ENCODE results near the gene CCDC142. TPM values are rescaled to one million over a fixed set of nuclear protein-coding genes. Genes with fewer than 3 reads are reported as not detected.

The CCDC142 gene
- polyA plus RNA-seq, 1 of the 3 experiments (the other 2 are of a cell fraction): 8.7 TPM

DNA sequence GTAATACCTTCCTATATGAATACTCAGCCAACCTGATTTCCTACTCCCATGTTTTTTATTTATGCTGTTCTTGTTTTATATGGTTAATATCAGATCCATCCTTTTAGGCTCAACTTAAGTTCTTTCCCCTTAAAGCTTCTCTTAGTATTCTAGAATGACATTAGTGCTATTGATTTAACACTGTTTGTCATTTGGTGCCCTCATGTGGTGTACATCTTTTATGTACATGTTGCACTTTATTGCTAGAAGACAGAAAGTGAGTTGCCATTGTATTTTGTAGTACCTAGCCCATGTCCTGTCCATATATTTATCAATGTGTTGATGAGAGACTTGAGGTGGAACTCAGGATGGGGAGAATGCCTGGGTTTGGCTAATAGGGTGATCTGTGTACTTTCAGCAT, 49.4 kb upstream of the CCDC142 start:
- H3K36me3 ChIP-seq (replicated peaks in 1 of 2; ENCODE audit: control insufficient read depth in 1 of 2, insufficient read depth in 2 of 2, low read length in 1 of 2): peaks cover 19 to 34% of the 10 kb centered on the region in 2 experiments
- TF ChIP-seq, protein P1, sequence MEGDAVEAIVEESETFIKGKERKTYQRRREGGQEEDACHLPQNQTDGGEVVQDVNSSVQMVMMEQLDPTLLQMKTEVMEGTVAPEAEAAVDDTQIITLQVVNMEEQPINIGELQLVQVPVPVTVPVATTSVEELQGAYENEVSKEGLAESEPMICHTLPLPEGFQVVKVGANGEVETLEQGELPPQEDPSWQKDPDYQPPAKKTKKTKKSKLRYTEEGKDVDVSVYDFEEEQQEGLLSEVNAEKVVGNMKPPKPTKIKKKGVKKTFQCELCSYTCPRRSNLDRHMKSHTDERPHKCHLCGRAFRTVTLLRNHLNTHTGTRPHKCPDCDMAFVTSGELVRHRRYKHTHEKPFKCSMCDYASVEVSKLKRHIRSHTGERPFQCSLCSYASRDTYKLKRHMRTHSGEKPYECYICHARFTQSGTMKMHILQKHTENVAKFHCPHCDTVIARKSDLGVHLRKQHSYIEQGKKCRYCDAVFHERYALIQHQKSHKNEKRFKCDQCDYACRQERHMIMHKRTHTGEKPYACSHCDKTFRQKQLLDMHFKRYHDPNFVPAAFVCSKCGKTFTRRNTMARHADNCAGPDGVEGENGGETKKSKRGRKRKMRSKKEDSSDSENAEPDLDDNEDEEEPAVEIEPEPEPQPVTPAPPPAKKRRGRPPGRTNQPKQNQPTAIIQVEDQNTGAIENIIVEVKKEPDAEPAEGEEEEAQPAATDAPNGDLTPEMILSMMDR (IDR thresholded peaks at IDR 0.05): peak; percentile 61
- TF ChIP-seq SMC3 (IDR thresholded peaks at IDR 0.05; ENCODE audit: low read depth, low read length): peak; percentile 60
- TF ChIP-seq POLR2AphosphoS5 (IDR thresholded peaks at IDR 0.05; ENCODE audit: low read depth, low read length): no peak
- TF ChIP-seq RAD21 (IDR thresholded peaks at IDR 0.05; ENCODE audit: low read length): peak; percentile 80
- no peak for TF ChIP-seq JUND (IDR thresholded peaks at IDR 0.05)
- no peak for TF ChIP-seq EZH2phosphoT487 (IDR thresholded peaks at IDR 0.05; ENCODE audit: borderline replicate concordance, low read depth)
- TF ChIP-seq, protein P2, sequence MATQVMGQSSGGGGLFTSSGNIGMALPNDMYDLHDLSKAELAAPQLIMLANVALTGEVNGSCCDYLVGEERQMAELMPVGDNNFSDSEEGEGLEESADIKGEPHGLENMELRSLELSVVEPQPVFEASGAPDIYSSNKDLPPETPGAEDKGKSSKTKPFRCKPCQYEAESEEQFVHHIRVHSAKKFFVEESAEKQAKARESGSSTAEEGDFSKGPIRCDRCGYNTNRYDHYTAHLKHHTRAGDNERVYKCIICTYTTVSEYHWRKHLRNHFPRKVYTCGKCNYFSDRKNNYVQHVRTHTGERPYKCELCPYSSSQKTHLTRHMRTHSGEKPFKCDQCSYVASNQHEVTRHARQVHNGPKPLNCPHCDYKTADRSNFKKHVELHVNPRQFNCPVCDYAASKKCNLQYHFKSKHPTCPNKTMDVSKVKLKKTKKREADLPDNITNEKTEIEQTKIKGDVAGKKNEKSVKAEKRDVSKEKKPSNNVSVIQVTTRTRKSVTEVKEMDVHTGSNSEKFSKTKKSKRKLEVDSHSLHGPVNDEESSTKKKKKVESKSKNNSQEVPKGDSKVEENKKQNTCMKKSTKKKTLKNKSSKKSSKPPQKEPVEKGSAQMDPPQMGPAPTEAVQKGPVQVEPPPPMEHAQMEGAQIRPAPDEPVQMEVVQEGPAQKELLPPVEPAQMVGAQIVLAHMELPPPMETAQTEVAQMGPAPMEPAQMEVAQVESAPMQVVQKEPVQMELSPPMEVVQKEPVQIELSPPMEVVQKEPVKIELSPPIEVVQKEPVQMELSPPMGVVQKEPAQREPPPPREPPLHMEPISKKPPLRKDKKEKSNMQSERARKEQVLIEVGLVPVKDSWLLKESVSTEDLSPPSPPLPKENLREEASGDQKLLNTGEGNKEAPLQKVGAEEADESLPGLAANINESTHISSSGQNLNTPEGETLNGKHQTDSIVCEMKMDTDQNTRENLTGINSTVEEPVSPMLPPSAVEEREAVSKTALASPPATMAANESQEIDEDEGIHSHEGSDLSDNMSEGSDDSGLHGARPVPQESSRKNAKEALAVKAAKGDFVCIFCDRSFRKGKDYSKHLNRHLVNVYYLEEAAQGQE (IDR thresholded peaks at IDR 0.05; ENCODE audit: low read depth, low read length): no peak
- TF ChIP-seq, protein P3, sequence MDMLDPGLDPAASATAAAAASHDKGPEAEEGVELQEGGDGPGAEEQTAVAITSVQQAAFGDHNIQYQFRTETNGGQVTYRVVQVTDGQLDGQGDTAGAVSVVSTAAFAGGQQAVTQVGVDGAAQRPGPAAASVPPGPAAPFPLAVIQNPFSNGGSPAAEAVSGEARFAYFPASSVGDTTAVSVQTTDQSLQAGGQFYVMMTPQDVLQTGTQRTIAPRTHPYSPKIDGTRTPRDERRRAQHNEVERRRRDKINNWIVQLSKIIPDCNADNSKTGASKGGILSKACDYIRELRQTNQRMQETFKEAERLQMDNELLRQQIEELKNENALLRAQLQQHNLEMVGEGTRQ (IDR thresholded peaks at IDR 0.05; ENCODE audit: borderline replicate concordance, low read depth, low read length): no peak
- ChIA-PET CTCF (interaction anchor here (0.6 to 7.8 kb wide), 33 partner anchors 8 to 282 kb away, joined by 3 to 102 read pairs (median 6); partner anchors contain the start of genes C2orf81, CCDC142, MOGS and MRPL53), POLR2A (interaction anchor here (1.5 to 2.9 kb wide), 4 partner anchors 10 to 49 kb away, joined by 5 to 11 read pairs (median 8); partner anchors contain the start of genes CCDC142, PCGF1 and TTC31)
- H4K20me1 ChIP-seq (ENCODE audit: insufficient read depth): no peaks in the 10 kb centered on the region
- peaks cover 18% of the 10 kb centered on the region for H3F3A ChIP-seq (replicated peaks; ENCODE audit: insufficient read depth)
- no peak overlapping the region for H3K9ac ChIP-seq
- no peak overlapping the region for H3K27ac ChIP-seq (ENCODE audit: low read depth in 2 of 2, low read length in 1 of 2)
- no peak overlapping the region for H2AFZ ChIP-seq (ENCODE audit: low read depth)
- H3K4me3 ChIP-seq (ENCODE audit: low read depth in 2 of 2, low read length in 1 of 2): no peak overlapping the region; a peak in 1 of 4 replicates
- H3K9me2 ChIP-seq: no peaks in the 10 kb centered on the region
- H3K9me3 ChIP-seq: no peaks in the 10 kb centered on the region
- H3K27me3 ChIP-seq (ENCODE audit: insufficient read depth): no peaks in the 10 kb centered on the region
- peaks cover 45% of the 10 kb centered on the region for H3K79me2 ChIP-seq (ENCODE audit: insufficient read depth)
- peaks cover 13 to 22% of the 10 kb centered on the region in 2 experiments for H3K4me1 ChIP-seq (ENCODE audit: control insufficient read depth in 1 of 2, insufficient read depth in 2 of 2, low read depth in 1 of 2, low read length in 1 of 2)
- DNase-seq: no peak
- H3K4me2 ChIP-seq: peak overlapping the region; percentile 85; the same call in 1 of the 2 replicates

DNA sequence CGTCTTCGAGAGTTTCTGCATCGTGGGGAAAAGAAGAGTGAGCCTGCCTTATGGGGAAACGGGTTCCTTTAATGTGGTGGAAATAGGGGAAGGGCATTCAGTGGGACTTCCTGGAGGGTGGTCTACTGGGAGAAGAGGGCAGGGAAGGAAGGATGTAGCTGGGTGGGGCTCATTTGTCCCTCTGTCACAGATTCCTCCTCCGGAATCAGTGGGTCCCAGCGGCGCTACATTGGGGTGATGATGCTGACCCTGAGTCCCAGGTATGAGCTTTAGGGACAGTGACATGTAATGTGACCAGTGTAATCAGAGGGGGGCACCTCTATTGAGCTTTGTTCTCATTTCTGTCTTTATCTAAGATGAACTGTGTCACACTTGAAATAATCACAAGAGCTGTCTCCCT, 48.9 kb upstream of the CCDC142 start:
- Histone ChIP-seq H3K4me1 (ENCODE audit: control insufficient read depth in 1 of 2, insufficient read depth in 2 of 2, low read depth in 1 of 2, low read length in 1 of 2) (peaks cover 13 to 22% of the 10 kb centered on the region in 2 experiments), H3K79me2 (ENCODE audit: insufficient read depth) (peaks cover 45% of the 10 kb centered on the region), H3K9me2 (no peaks in the 10 kb centered on the region), H3K4me3 (ENCODE audit: low read depth in 2 of 2, low read length in 1 of 2) (peak overlapping the region; percentile 83 to 99; a peak in 1 of 4 replicates), H4K20me1 (ENCODE audit: insufficient read depth) (no peaks in the 10 kb centered on the region), H2AFZ (ENCODE audit: low read depth) (no peak overlapping the region), H3F3A (replicated peaks; ENCODE audit: insufficient read depth) (peaks cover 18% of the 10 kb centered on the region), H3K27ac (ENCODE audit: low read depth in 2 of 2, low read length in 1 of 2) (peak overlapping the region in 1 of 2 experiments; percentile 87; a peak in 1 of 4 replicates), H3K9ac (no peak overlapping the region), H3K27me3 (ENCODE audit: insufficient read depth) (no peaks in the 10 kb centered on the region), H3K36me3 (replicated peaks in 1 of 2; ENCODE audit: control insufficient read depth in 1 of 2, insufficient read depth in 2 of 2, low read length in 1 of 2) (peaks cover 25 to 40% of the 10 kb centered on the region in 2 experiments), H3K4me2 (peak overlapping the region; percentile 85), H3K9me3 (no peaks in the 10 kb centered on the region)
- POLR2A ChIA-PET: interaction anchor here (1.1 to 2.9 kb wide), 6 partner anchors 10 to 59 kb away, joined by 3 to 11 read pairs (median 8); partner anchors contain the start of genes CCDC142, MRPL53, PCGF1 and TTC31
- DNase-seq: no peak
- whole genome bisulfite sequencing (ENCODE audit: low lambda C conversion rate): 91% methylated on average over 7 of the region's 7 CpGs
- CTCF ChIA-PET: interaction anchor here (0.6 to 7.8 kb wide), 33 partner anchors 8 to 282 kb away, joined by 3 to 102 read pairs (median 6); partner anchors contain the start of genes C2orf81, CCDC142, MOGS and MRPL53
- TF ChIP-seq POLR2AphosphoS5 (IDR thresholded peaks at IDR 0.05; ENCODE audit: low read depth, low read length): peak; percentile 3; the same call in 1 of the 2 replicates
- TF ChIP-seq FOSL2 (IDR thresholded peaks at IDR 0.05; ENCODE audit: borderline replicate concordance, low read depth): no peak
- no peak for TF ChIP-seq FOXM1 (IDR thresholded peaks at IDR 0.05; ENCODE audit: low read depth)
- no peak for TF ChIP-seq NRF1 (IDR thresholded peaks at IDR 0.05; ENCODE audit: low read depth, low read length)
- no peak for TF ChIP-seq RCOR1 (IDR thresholded peaks at IDR 0.05; ENCODE audit: low read length)
- TF ChIP-seq EZH2phosphoT487 (IDR thresholded peaks at IDR 0.05; ENCODE audit: borderline replicate concordance, low read depth): no peak
- TF ChIP-seq, protein P4, sequence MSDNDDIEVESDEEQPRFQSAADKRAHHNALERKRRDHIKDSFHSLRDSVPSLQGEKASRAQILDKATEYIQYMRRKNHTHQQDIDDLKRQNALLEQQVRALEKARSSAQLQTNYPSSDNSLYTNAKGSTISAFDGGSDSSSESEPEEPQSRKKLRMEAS (IDR thresholded peaks at IDR 0.05; ENCODE audit: low read depth): no peak
- TF ChIP-seq RXRA (IDR thresholded peaks at IDR 0.05; ENCODE audit: borderline replicate concordance, low read depth): no peak

Measured in SK-N-SH (cell line).